Neural progenitor cell (in vitro differentiated cells): ENCODE measurements around the gene PSMD11. TPM values are rescaled to one million over a fixed set of nuclear protein-coding genes. Genes with fewer than 3 reads are reported as not detected.

Experiments used
- DNase-seq: peaks from one replicate; pipeline ENCODE4 v3.0.0-alpha.2; 2016; ENCODE audit warnings: low spot score
- H2AFZ ChIP-seq: fragments of 200-600 bp; sonication (generic); replicated peaks from 2 replicates; pipeline ENCODE4 v1.6.1; 2016; ENCODE audit warnings: antibody characterized with exemption
- H3F3A ChIP-seq: fragments of 200-600 bp; sonication (generic); 2 replicates; pipeline ENCODE4 v1.6.1; 2016; ENCODE audit warnings: antibody characterized with exemption, low read depth
- H3K27ac ChIP-seq: fragments of 200-600 bp; sonication (generic); 2 replicates; pipeline ENCODE4 v1.5.1; 2016; ENCODE audit warnings: mild to moderate bottlenecking
- H3K27me3 ChIP-seq: fragments of 200-600 bp; sonication (generic); 2 replicates; pipeline ENCODE4 v1.6.1; 2016; ENCODE audit warnings: mild to moderate bottlenecking, moderate library complexity
- H3K36me3 ChIP-seq: fragments of 200-600 bp; sonication (generic); 2 replicates; pipeline ENCODE4 v1.5.1; 2016
- H3K4me1 ChIP-seq: fragments of 200-600 bp; sonication (generic); 2 replicates; pipeline ENCODE4 v1.6.1; 2016; ENCODE audit warnings: mixed run types
- H3K4me2 ChIP-seq: fragments of 200-600 bp; sonication (generic); 2 replicates; pipeline ENCODE4 v1.6.1; 2016
- H3K4me3 ChIP-seq: fragments of 200-600 bp; sonication (generic); 2 replicates; pipeline ENCODE4 v1.5.1; 2016
- H3K79me2 ChIP-seq: fragments of 200-600 bp; sonication (generic); 2 replicates; pipeline ENCODE4 v1.6.1; 2016; ENCODE audit warnings: low read depth
- H3K9ac ChIP-seq: fragments of 200-600 bp; sonication (generic); 2 replicates; pipeline ENCODE4 v1.6.1; 2016
- H3K9me3 ChIP-seq: fragments of 200-600 bp; sonication (generic); 2 replicates; pipeline ENCODE4 v1.5.1; 2016; ENCODE audit warnings: low read depth
- H4K20me1 ChIP-seq: fragments of 200-600 bp; sonication (generic); 2 replicates; pipeline ENCODE4 v1.6.1; 2016; ENCODE audit warnings: low read depth
- H3K27ac Mint-ChIP-seq: 3 replicates; pipeline ENCODE4 v1.8.0; 2021; ENCODE audit warnings: mixed read lengths
- H3K27me3 Mint-ChIP-seq: 2 replicates; pipeline ENCODE4 v1.8.0; 2022; ENCODE audit warnings: low read depth, mild to moderate bottlenecking, inconsistent platforms, moderate library complexity, mixed read lengths; ENCODE audit not compliant: insufficient read depth
- H3K36me3 Mint-ChIP-seq: 3 replicates; pipeline ENCODE4 v1.8.0; 2021; ENCODE audit warnings: mixed read lengths
- H3K4me1 Mint-ChIP-seq: 3 replicates; pipeline ENCODE4 v1.8.0; 2021; ENCODE audit warnings: mixed read lengths
- H3K4me3 Mint-ChIP-seq: 3 replicates; pipeline ENCODE4 v1.8.0; 2021; ENCODE audit warnings: mild to moderate bottlenecking, moderate library complexity, mixed read lengths
- H3K9me3 Mint-ChIP-seq: 3 replicates; pipeline ENCODE4 v1.8.0; 2020; ENCODE audit warnings: mixed read lengths
- CTCF ChIP-seq: fragments of 200-600 bp; sonication (generic); IDR thresholded peaks from 2 replicates; pipeline ENCODE4 v1.5.1; 2017; ENCODE audit warnings: antibody characterized with exemption, mild to moderate bottlenecking
- EZH2 ChIP-seq: fragments of 200-600 bp; sonication (generic); IDR thresholded peaks from 2 replicates; pipeline ENCODE4 v1.6.1; 2017; ENCODE audit warnings: antibody characterized with exemption, mild to moderate bottlenecking, moderate library complexity
- EZH2phosphoT487 ChIP-seq: fragments of 200-600 bp; sonication (generic); IDR thresholded peaks from 2 replicates; pipeline ENCODE4 v1.6.1; 2017; ENCODE audit warnings: antibody characterized with exemption
- total RNA-seq: library from RNA; depleted of rRNA; stranded (reverse); fragments of >200 nt; gene quantifications from 2 replicates; pipeline ENCODE4 v1.2.3, GENCODE V29; 2015; ENCODE audit warnings: low replicate concordance

Gene PSMD11
- total RNA-seq, 1 donor from 2014 or later: 101 TPM

DNA sequence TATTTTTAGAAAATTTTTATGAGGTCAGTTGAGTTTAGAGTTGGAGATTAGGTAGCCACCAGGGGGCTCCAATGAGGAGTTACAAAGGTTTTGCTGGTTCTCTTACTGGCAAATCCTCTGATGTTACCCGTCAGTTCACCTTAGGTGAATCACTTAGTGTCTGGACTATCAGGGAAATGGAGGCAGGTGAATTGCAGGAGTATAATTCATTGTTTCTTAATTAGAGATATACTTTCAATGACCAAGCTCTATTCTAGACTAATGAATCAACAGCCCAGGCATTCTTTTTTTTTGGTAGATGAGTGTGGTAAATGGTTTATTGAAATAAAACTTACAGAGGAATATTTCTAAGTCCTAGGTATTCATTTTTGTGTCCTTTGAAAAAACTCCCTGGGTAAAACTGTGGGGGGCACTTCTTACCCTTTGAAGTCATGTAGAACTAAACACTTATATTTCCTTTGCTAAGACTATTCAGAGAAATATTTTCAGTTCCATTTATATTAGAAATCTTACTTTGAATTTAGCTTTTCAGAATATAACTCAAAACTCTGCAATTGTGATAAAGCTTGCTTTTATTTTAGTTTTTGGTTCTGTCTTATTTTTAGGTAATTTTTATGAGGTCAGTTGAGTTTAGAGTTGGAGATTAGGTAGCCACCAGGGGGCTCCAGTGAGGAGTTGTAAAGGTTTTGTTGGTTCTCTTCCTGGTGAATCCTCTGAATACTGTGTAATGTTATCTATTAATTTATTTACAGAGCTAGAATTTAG is 17.7 kb downstream of the PSMD11 start:
- TF ChIP-seq EZH2 (no peak), CTCF (peak; percentile 75), EZH2phosphoT487 (no peak)
- no peaks in the 10 kb centered on the region for H3K27me3 ChIP-seq
- Mint-ChIP-seq H3K9me3 (no peaks in the 10 kb centered on the region), H3K4me1 (no peaks in the 10 kb centered on the region), H3K27ac (no peak overlapping the region), H3K36me3 (peaks cover 44% of the 10 kb centered on the region), H3K4me3 (no peak overlapping the region), H3K27me3 (peaks cover 2% of the 10 kb centered on the region)
- H3K4me1 ChIP-seq: no peaks in the 10 kb centered on the region
- no peak overlapping the region for H3K27ac ChIP-seq
- H4K20me1 ChIP-seq: peaks cover 33% of the 10 kb centered on the region
- H3K36me3 ChIP-seq: peaks cover 24% of the 10 kb centered on the region
- no peak overlapping the region for H2AFZ ChIP-seq
- H3K4me3 ChIP-seq: no peak overlapping the region
- peaks cover 18% of the 10 kb centered on the region for H3F3A ChIP-seq
- H3K4me2 ChIP-seq: no peak overlapping the region
- peaks cover 66% of the 10 kb centered on the region for H3K79me2 ChIP-seq
- no peaks in the 10 kb centered on the region for H3K9me3 ChIP-seq
- DNase-seq: peak; percentile 73
- H3K9ac ChIP-seq: no peak overlapping the region

GRCh38 chr17:32463304-32463703 is 19.0 kb downstream of the PSMD11 start:
- no peaks in the 10 kb centered on the region for H3K9me3 ChIP-seq
- peaks cover 2% of the 10 kb centered on the region for H3K27me3 Mint-ChIP-seq
- TF ChIP-seq EZH2phosphoT487: no peak
- TF ChIP-seq EZH2: no peak
- no peak for TF ChIP-seq CTCF
- no peak for DNase-seq
- H3F3A ChIP-seq: peaks cover 18% of the 10 kb centered on the region
- no peak overlapping the region for H3K9ac ChIP-seq
- H4K20me1 ChIP-seq: peaks cover 29% of the 10 kb centered on the region
- H3K27ac Mint-ChIP-seq: no peak overlapping the region
- H3K4me3 Mint-ChIP-seq: no peak overlapping the region
- no peak overlapping the region for H3K27ac ChIP-seq
- H2AFZ ChIP-seq: no peak overlapping the region
- H3K36me3 Mint-ChIP-seq: peaks cover 45% of the 10 kb centered on the region
- no peak overlapping the region for H3K4me2 ChIP-seq
- H3K4me1 Mint-ChIP-seq: no peaks in the 10 kb centered on the region
- H3K4me3 ChIP-seq: no peak overlapping the region
- H3K9me3 Mint-ChIP-seq: no peaks in the 10 kb centered on the region
- no peaks in the 10 kb centered on the region for H3K4me1 ChIP-seq
- H3K79me2 ChIP-seq: peaks cover 65% of the 10 kb centered on the region
- no peaks in the 10 kb centered on the region for H3K27me3 ChIP-seq
- H3K36me3 ChIP-seq: peaks cover 33% of the 10 kb centered on the region

DNA sequence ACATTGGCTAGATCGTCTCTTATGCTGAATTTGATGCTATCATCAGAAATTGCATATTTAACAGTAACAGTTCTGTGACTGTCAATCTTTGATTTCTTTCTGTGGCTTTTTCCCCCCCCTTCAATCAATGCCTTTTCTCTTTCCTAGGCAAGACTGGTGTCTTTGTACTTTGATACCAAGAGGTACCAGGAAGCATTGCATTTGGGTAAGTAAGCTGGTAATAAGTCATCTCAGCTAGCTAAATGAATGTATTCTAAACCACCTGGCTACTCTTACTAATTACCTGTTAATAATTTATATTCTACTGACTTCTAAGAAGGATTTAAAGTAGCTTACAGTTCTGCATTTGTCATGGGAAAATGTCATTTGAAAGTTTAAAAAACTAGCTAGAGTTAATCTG is 20.1 kb downstream of the PSMD11 start:
- H3K27ac ChIP-seq: no peak overlapping the region
- DNase-seq: no peak
- H3K4me1 ChIP-seq: no peaks in the 10 kb centered on the region
- Mint-ChIP-seq H3K36me3 (peaks cover 40% of the 10 kb centered on the region), H3K27me3 (peaks cover under 1% of the 10 kb centered on the region), H3K4me1 (no peaks in the 10 kb centered on the region), H3K27ac (no peak overlapping the region), H3K4me3 (no peak overlapping the region), H3K9me3 (no peaks in the 10 kb centered on the region)
- H2AFZ ChIP-seq: no peak overlapping the region
- H4K20me1 ChIP-seq: peaks cover 30% of the 10 kb centered on the region
- H3F3A ChIP-seq: peaks cover 15% of the 10 kb centered on the region
- H3K27me3 ChIP-seq: no peaks in the 10 kb centered on the region
- H3K9me3 ChIP-seq: no peaks in the 10 kb centered on the region
- no peak overlapping the region for H3K4me3 ChIP-seq
- H3K9ac ChIP-seq: no peak overlapping the region
- no peak for TF ChIP-seq EZH2
- no peak for TF ChIP-seq EZH2phosphoT487
- TF ChIP-seq CTCF: no peak
- H3K36me3 ChIP-seq: peaks cover 40% of the 10 kb centered on the region
- no peak overlapping the region for H3K4me2 ChIP-seq
- peaks cover 64% of the 10 kb centered on the region for H3K79me2 ChIP-seq
